Activated T-cell treated with anti-CD3 and anti-CD28 coated beads, Interleukin-2, amount 50 U/mL, for 4 hours (primary cell): ENCODE data around the gene RAB40A. TPM values are rescaled to one million over a fixed set of nuclear protein-coding genes. Genes with fewer than 3 reads are reported as not detected.

Experiments
- ATAC-seq, 2 donors: fragments of 200-7000 bp; cut with Tn5 transposase; one replicate each; pipeline ENCODE4 v1.10.0; 2021
- DNase-seq: peaks from one replicate; pipeline ENCODE4 v3.0.0-alpha.2; 2020
- H3K27me3 Mint-ChIP-seq: one replicate; pipeline ENCODE4 v1.8.0; 2021; ENCODE audit warnings: low read depth, mixed read lengths
- H3K36me3 Mint-ChIP-seq: one replicate; pipeline ENCODE4 v1.8.0; 2022; ENCODE audit warnings: mixed read lengths; ENCODE audit not compliant: insufficient read depth
- H3K4me1 Mint-ChIP-seq: one replicate; pipeline ENCODE4 v1.8.0; 2021; ENCODE audit warnings: low read depth, mixed read lengths
- H3K4me3 Mint-ChIP-seq: one replicate; pipeline ENCODE4 v1.8.0; 2021; ENCODE audit warnings: mild to moderate bottlenecking, moderate library complexity, mixed read lengths
- H3K9me3 Mint-ChIP-seq: one replicate; pipeline ENCODE4 v1.8.0; 2021; ENCODE audit warnings: mixed read lengths
- total RNA-seq, 3 donors: library from RNA; stranded (reverse); gene quantifications; one replicate each; pipeline ENCODE4 v1.2.1, GENCODE V29; 2021

The RAB40A gene
- total RNA-seq = under 1 TPM in 2 of 3 donors, not detected in 1; 0.13 to 0.14 TPM

GRCh38 chrX:103519389-103519788, at the start of gene RAB40A:
Gene RAB40A, minus strand, starts transcription at chrX:103519489. Its CDS starts 18,733 bp downstream, at chrX:103500756.
- DNase-seq = no peak
- Mint-ChIP-seq H3K9me3 (no peaks in the 10 kb centered on the region), H3K36me3 (no peaks in the 10 kb centered on the region), H3K27me3 (no peaks in the 10 kb centered on the region), H3K4me3 (no peak within 1 kb of the TSS), H3K4me1 (no peaks in the 10 kb centered on the region)
- ATAC-seq = no peak

DNA sequence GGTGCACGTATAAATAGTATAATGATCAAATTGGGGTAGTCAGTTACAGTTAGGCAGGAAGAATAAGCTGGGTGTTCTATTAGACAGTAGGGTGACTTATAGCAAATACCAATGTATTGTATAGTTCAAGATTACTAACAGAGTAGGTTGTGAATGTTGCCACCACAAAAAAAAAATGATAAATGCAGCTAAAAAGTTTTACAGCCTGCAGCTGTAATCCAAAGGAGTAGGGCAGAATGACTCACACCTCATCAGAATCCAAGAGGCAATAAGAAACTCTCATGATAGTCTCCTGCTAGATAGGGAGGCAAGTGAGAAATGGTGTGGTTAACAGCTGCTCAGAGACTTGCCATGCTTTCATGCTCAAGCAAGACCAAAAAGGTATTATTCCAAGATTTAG, 46.5 kb upstream of the RAB40A start:
- Mint-ChIP-seq H3K9me3 (no peaks in the 10 kb centered on the region), H3K4me1 (no peaks in the 10 kb centered on the region), H3K4me3 (no peak overlapping the region), H3K36me3 (no peaks in the 10 kb centered on the region), H3K27me3 (no peaks in the 10 kb centered on the region)
- ATAC-seq = no peak
- no peak for DNase-seq

- no peak for ATAC-seq
- Mint-ChIP-seq H3K4me3 (no peak overlapping the region), H3K27me3 (no peaks in the 10 kb centered on the region), H3K36me3 (no peaks in the 10 kb centered on the region), H3K4me1 (no peaks in the 10 kb centered on the region), H3K9me3 (no peaks in the 10 kb centered on the region)
- no peak for DNase-seq
Measured at GRCh38 chrX:103565197-103565596, 45.9 kb upstream of the RAB40A start.

DNA sequence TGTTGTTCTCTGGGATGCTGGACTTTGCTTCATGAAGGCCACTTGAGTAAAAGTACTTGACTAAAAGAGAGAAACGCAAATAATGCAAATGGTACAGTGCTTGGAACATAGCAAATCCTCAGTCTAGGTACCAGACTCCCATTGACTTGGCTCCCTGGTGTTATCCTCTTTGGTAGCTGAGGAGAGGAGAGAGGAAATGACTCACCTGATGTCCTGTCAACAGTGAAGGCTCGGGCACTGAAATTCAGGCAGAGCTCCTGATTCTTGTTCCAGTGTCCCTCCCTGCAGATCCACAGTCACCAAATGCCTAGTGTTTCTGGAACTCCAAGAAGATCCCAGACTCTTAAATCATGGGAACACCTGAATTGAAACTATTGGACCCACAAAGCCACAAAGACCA, 43.5 kb upstream of the RAB40A start:
- Mint-ChIP-seq H3K27me3 (no peaks in the 10 kb centered on the region), H3K4me1 (no peaks in the 10 kb centered on the region), H3K36me3 (no peaks in the 10 kb centered on the region), H3K9me3 (no peaks in the 10 kb centered on the region), H3K4me3 (no peak overlapping the region)
- no peak for DNase-seq
- no peak for ATAC-seq

- Mint-ChIP-seq H3K27me3 (peaks cover 2% of the 10 kb centered on the region), H3K4me1 (no peaks in the 10 kb centered on the region), H3K4me3 (no peak overlapping the region), H3K36me3 (no peaks in the 10 kb centered on the region), H3K9me3 (no peaks in the 10 kb centered on the region)
- DNase-seq (no peak), ATAC-seq (no peak)
Measured at GRCh38 chrX:103560256-103560655, 41.0 kb upstream of the RAB40A start.

- ATAC-seq = no peak
- no peak for DNase-seq
- H3K4me3 Mint-ChIP-seq = no peak overlapping the region
- H3K36me3 Mint-ChIP-seq = no peaks in the 10 kb centered on the region
- H3K27me3 Mint-ChIP-seq = peaks cover 2% of the 10 kb centered on the region
- no peaks in the 10 kb centered on the region for H3K9me3 Mint-ChIP-seq
- H3K4me1 Mint-ChIP-seq = peaks cover 2% of the 10 kb centered on the region
Measured at GRCh38 chrX:103556963-103557612, 37.8 kb upstream of the RAB40A start.

- Mint-ChIP-seq H3K4me1 (peaks cover 2% of the 10 kb centered on the region), H3K36me3 (no peaks in the 10 kb centered on the region), H3K9me3 (no peaks in the 10 kb centered on the region), H3K27me3 (peaks cover 2% of the 10 kb centered on the region), H3K4me3 (peak overlapping the region; percentile 83)
- ATAC-seq = peak; percentile 81 to 88
- peak; percentile 54 for DNase-seq
Measured at GRCh38 chrX:103554687-103555424, 35.6 kb upstream of the RAB40A start.

GRCh38 chrX:103552236-103552635, 32.9 kb upstream of the RAB40A start:
- no peak for DNase-seq
- Mint-ChIP-seq H3K36me3 (no peaks in the 10 kb centered on the region), H3K4me3 (no peak overlapping the region), H3K4me1 (peaks cover 2% of the 10 kb centered on the region), H3K27me3 (peaks cover 2% of the 10 kb centered on the region), H3K9me3 (no peaks in the 10 kb centered on the region)
- no peak for ATAC-seq

- DNase-seq = no peak
- Mint-ChIP-seq H3K4me1 (peaks cover 2% of the 10 kb centered on the region), H3K4me3 (no peak overlapping the region), H3K27me3 (no peaks in the 10 kb centered on the region), H3K9me3 (no peaks in the 10 kb centered on the region), H3K36me3 (no peaks in the 10 kb centered on the region)
- ATAC-seq = no peak
Measured at GRCh38 chrX:103550415-103551051, 31.2 kb upstream of the RAB40A start.

DNA sequence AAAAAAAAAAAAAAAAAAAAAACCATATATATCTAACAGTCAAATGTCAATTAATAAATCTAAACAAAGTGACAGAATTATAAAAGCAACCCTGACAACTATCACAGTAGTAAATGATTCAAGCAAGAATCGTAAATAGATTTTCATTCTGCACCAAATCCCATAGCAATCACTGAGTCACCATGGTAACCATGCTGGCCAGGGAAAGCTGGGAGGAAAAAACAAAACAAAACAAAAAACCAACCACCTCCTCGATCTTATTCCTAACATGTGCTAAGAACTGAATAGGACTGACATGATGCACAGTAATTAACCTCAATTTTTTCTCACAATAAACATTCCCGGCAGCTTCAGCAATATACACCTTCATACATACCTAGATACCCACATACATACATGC, 30.6 kb upstream of the RAB40A start:
- DNase-seq (no peak), ATAC-seq (no peak)
- H3K27me3 Mint-ChIP-seq = no peaks in the 10 kb centered on the region
- no peaks in the 10 kb centered on the region for H3K9me3 Mint-ChIP-seq
- H3K4me3 Mint-ChIP-seq = no peak overlapping the region
- H3K4me1 Mint-ChIP-seq = peaks cover 2% of the 10 kb centered on the region
- no peaks in the 10 kb centered on the region for H3K36me3 Mint-ChIP-seq

- no peaks in the 10 kb centered on the region for H3K27me3 Mint-ChIP-seq
- H3K36me3 Mint-ChIP-seq = no peaks in the 10 kb centered on the region
- no peaks in the 10 kb centered on the region for H3K4me1 Mint-ChIP-seq
- H3K9me3 Mint-ChIP-seq = no peaks in the 10 kb centered on the region
- DNase-seq (no peak), ATAC-seq (no peak)
- no peak overlapping the region for H3K4me3 Mint-ChIP-seq
Measured at GRCh38 chrX:103540145-103540544, 20.9 kb upstream of the RAB40A start.

GRCh38 chrX:103539695-103540094, 20.4 kb upstream of the RAB40A start:
- Mint-ChIP-seq H3K4me1 (no peaks in the 10 kb centered on the region), H3K9me3 (no peaks in the 10 kb centered on the region), H3K4me3 (no peak overlapping the region), H3K36me3 (no peaks in the 10 kb centered on the region), H3K27me3 (no peaks in the 10 kb centered on the region)
- no peak for ATAC-seq
- DNase-seq = no peak

DNA sequence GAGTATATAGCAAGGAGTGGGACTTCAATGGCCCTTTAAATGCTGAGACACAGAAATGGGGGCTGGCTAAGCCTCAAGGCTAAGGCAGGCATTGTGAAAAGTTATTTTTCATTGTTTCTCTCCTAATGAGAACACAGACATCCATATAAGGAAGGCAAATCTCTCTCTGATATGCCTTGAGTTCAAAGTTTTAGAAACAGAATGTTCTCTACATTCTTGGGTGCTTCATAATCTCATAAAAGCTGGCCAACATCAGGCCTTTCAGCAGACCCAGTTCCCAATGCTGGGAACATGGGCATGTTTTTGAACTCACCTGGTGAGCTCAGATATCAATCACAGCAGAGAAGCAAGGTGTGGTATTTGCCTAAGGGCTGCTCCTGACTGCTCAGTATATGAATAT, 19.4 kb upstream of the RAB40A start:
- ATAC-seq = no peak
- Mint-ChIP-seq H3K4me1 (peaks cover 1% of the 10 kb centered on the region), H3K36me3 (no peaks in the 10 kb centered on the region)

GRCh38 chrX:103537871-103538387, 18.6 kb upstream of the RAB40A start:
- no peak overlapping the region for H3K4me3 Mint-ChIP-seq
- H3K4me1 Mint-ChIP-seq = peaks cover 4% of the 10 kb centered on the region
- no peak for DNase-seq
- no peak for ATAC-seq
- H3K27me3 Mint-ChIP-seq = no peaks in the 10 kb centered on the region
- no peaks in the 10 kb centered on the region for H3K36me3 Mint-ChIP-seq
- H3K9me3 Mint-ChIP-seq = no peaks in the 10 kb centered on the region

More for the DNA sequence above, 19.4 kb upstream of the RAB40A start:
- H3K4me3 Mint-ChIP-seq = no peak overlapping the region
- no peak for DNase-seq
- H3K27me3 Mint-ChIP-seq = no peaks in the 10 kb centered on the region
- no peaks in the 10 kb centered on the region for H3K9me3 Mint-ChIP-seq
